Osteocyte (in vitro differentiated cells): Measurements from ENCODE around the gene SH3PXD2A. TPM values are rescaled to one million over a fixed set of nuclear protein-coding genes. Genes with fewer than 3 reads are reported as not detected.

Experiments used
- DNase-seq: peaks from one replicate; pipeline ENCODE4 v3.0.0; 2021; ENCODE audit warnings: mixed read lengths; ENCODE audit not compliant: unreplicated experiment; ENCODE audit errors: extremely low spot score
- H3K27ac Mint-ChIP-seq: one replicate; pipeline ENCODE4 v1.8.0; 2021; ENCODE audit warnings: mild to moderate bottlenecking, mixed read lengths; ENCODE audit not compliant: unreplicated experiment
- H3K27me3 Mint-ChIP-seq: one replicate; pipeline ENCODE4 v1.8.0; 2021; ENCODE audit warnings: mixed read lengths; ENCODE audit not compliant: unreplicated experiment
- H3K36me3 Mint-ChIP-seq: one replicate; pipeline ENCODE4 v1.8.0; 2021; ENCODE audit warnings: mixed read lengths; ENCODE audit not compliant: unreplicated experiment
- H3K4me1 Mint-ChIP-seq: one replicate; pipeline ENCODE4 v1.8.0; 2021; ENCODE audit warnings: mixed read lengths; ENCODE audit not compliant: unreplicated experiment
- H3K4me3 Mint-ChIP-seq: one replicate; pipeline ENCODE4 v1.8.0; 2021; ENCODE audit warnings: mild to moderate bottlenecking, moderate library complexity, mixed read lengths; ENCODE audit not compliant: unreplicated experiment
- H3K9me3 Mint-ChIP-seq: one replicate; pipeline ENCODE4 v1.8.0; 2021; ENCODE audit warnings: mixed read lengths; ENCODE audit not compliant: unreplicated experiment
- total RNA-seq: library from RNA; stranded (reverse); gene quantifications from 2 replicates; pipeline ENCODE4 v1.2.1, GENCODE V29; 2021
- TF ChIP-seq, protein P1 (sequence below): fragments of 200-600 bp; sonication (generic); IDR thresholded peaks from 2 replicates; pipeline ENCODE4 v1.5.0; 2021; ENCODE audit warnings: antibody characterized with exemption, mild to moderate bottlenecking, moderate library complexity

The SH3PXD2A gene
- total RNA-seq, 1 donor from 2014 or later = 43.0 TPM

DNA sequence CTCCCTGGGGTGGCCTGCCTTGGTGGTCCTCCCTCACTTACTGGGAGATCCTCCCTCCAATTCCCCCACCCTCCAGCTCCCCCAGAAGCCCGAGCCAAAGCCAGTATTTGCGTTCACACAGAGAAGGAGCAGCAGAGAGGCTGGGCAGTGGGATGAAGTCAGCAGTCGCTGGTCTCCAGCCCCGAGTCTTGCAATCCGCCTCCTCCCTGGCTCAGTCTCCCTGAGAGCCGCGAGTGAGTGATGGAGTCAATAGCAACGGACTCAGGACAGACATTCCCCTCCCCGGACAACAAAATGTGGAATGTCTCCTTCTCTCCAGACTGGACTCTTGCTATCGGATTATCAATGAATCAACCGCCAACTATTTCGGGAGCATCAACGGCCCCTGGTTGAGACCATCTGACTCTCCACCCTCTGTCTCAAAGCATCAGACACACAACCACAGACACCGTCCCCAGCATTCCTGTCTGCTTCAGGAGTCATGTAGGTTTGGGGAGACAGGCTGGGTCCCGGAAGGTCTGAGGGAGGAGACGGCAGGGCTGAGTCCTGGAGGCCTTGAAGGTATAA is 178.4 kb downstream of the SH3PXD2A start:
- H3K27me3 Mint-ChIP-seq = no peaks in the 10 kb centered on the region
- H3K9me3 Mint-ChIP-seq = no peaks in the 10 kb centered on the region
- no peak overlapping the region for H3K4me3 Mint-ChIP-seq
- peaks cover 27% of the 10 kb centered on the region for H3K4me1 Mint-ChIP-seq
- peak overlapping the region; percentile 56 for H3K27ac Mint-ChIP-seq
- TF ChIP-seq, protein P1, sequence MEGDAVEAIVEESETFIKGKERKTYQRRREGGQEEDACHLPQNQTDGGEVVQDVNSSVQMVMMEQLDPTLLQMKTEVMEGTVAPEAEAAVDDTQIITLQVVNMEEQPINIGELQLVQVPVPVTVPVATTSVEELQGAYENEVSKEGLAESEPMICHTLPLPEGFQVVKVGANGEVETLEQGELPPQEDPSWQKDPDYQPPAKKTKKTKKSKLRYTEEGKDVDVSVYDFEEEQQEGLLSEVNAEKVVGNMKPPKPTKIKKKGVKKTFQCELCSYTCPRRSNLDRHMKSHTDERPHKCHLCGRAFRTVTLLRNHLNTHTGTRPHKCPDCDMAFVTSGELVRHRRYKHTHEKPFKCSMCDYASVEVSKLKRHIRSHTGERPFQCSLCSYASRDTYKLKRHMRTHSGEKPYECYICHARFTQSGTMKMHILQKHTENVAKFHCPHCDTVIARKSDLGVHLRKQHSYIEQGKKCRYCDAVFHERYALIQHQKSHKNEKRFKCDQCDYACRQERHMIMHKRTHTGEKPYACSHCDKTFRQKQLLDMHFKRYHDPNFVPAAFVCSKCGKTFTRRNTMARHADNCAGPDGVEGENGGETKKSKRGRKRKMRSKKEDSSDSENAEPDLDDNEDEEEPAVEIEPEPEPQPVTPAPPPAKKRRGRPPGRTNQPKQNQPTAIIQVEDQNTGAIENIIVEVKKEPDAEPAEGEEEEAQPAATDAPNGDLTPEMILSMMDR = no peak
- no peak for DNase-seq
- H3K36me3 Mint-ChIP-seq = no peaks in the 10 kb centered on the region

DNA sequence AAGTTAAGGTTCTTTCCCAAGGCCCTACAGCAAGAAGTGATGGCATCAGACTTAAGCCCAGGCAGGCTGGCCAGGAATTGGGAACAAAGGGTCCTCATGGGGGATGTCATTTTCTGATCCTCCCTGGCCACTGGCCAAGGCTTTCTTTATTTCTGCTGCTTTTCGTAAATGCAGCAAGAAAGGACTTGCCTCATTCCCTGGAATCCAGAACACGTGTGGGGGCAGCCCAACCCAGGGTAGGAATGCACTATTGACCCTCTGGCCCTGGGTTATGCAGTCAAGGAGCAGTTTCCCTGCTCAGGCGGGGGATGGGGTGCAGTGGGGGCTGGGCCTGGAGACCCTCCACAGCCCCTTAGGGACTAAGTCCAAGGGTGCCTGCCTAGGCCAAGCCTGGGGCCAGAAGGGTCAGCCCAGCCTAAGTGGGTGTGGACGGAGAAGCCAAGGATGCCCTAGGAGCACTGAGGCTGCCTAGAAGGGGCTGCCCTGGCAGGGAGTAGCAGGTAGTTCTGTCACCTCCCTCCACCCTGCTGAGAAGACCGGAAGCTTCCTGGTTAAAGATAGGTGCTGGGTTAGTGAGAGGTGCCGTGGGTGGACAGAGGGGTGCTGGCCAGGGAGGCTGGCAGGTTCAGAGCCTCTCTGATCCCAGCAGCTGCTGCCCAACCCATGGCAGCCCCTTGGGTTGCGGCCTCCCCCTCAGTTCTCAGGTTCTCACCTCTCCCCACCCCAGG is 179.2 kb downstream of the SH3PXD2A start:
- no peaks in the 10 kb centered on the region for H3K9me3 Mint-ChIP-seq
- H3K27me3 Mint-ChIP-seq = no peaks in the 10 kb centered on the region
- no peaks in the 10 kb centered on the region for H3K36me3 Mint-ChIP-seq
- peaks cover 27% of the 10 kb centered on the region for H3K4me1 Mint-ChIP-seq
- DNase-seq = no peak
- TF ChIP-seq, protein P1 = no peak
- H3K4me3 Mint-ChIP-seq = no peak overlapping the region
- H3K27ac Mint-ChIP-seq = no peak overlapping the region

DNA sequence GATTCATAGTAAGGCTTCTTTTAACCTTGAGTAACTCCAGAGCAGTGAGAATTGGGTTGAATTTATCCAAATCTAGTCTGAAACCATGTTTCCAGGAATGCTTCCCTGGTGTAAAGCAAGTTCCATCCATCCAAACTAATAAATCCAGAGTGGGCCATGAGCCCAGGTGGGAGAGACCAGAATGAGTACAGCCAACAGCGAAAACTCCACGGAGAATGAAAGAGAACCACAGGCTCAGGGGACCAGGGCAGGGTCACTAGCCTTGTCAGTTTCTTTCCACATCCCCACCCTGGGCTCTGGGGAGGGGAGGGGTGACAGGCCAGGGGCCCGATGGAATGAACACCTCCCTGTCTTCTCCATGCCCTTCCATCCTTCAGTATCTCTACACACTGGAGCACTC is 181.8 kb downstream of the SH3PXD2A start:
- Mint-ChIP-seq H3K9me3 (no peaks in the 10 kb centered on the region), H3K27me3 (no peaks in the 10 kb centered on the region), H3K36me3 (no peaks in the 10 kb centered on the region), H3K4me3 (no peak overlapping the region), H3K4me1 (peaks cover 31% of the 10 kb centered on the region), H3K27ac (no peak overlapping the region)
- DNase-seq = no peak
- TF ChIP-seq, protein P1 = no peak

DNA sequence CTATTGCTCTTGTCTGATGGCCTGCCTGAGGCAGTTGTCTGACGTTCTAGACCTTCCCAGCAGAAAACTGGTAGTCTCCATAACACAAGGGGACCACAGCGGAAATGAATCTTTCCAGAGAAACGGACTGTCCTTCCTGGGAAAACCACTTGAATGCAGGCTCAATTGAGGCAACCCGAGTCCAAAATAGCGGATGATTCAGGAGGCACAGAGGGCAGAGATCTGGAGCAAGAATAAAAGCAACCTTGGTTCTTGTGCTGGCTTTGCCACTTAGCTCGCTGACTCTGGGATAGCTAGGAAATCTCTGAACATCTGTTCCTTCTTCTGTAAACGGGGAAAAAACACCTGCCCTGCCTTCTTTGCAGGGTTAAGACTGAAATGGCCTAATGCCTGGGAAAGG is 183.0 kb downstream of the SH3PXD2A start:
- peaks cover 25% of the 10 kb centered on the region for H3K4me1 Mint-ChIP-seq
- DNase-seq = no peak
- H3K4me3 Mint-ChIP-seq = no peak overlapping the region
- no peaks in the 10 kb centered on the region for H3K9me3 Mint-ChIP-seq
- H3K27me3 Mint-ChIP-seq = no peaks in the 10 kb centered on the region
- TF ChIP-seq, protein P1 = no peak
- no peak overlapping the region for H3K27ac Mint-ChIP-seq
- no peaks in the 10 kb centered on the region for H3K36me3 Mint-ChIP-seq

DNA sequence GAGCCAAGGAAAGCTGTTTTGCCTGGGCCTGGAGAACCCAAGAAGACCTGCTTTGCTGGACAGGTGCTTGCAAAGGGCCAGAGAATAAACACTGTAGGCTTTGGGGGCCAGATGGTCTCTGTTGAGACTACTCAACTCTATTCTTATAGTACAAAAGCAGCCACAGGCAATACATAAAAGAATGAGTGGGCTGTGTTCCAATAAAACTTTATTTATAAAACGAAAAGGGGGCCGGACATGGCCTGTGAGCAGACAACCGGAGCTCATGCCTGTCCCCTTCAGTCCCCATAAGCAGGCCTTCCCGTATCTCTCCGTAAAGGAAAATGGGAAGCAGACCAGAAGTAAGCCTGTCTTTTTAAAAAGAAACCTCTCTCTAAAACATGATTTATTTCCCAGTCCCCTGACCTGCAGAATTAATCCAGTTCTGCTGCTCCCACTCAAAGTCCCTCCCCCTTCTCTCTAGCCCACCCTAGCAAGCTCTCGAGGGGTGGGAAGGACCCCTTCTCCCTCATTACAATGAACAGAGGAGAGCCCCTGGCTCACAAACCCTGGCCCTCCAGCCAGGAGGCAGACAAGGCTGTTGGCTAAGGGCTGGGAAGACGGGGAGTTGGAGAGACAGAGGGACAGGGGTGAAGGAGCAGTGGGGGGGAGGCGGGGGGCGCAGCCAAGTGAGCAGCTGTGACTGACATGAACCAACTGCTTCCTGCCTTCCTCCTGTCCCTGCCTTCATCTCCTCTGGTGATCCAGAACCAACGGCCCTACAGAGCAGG is 184.1 kb downstream of the SH3PXD2A start:
- Mint-ChIP-seq H3K4me1 (peaks cover 16% of the 10 kb centered on the region), H3K4me3 (no peak overlapping the region), H3K27me3 (no peaks in the 10 kb centered on the region), H3K9me3 (no peaks in the 10 kb centered on the region), H3K27ac (no peak overlapping the region), H3K36me3 (no peaks in the 10 kb centered on the region)
- TF ChIP-seq, protein P1 = no peak
- no peak for DNase-seq
